ENCODE measurements around the gene KCNAB1. TPM values are rescaled to one million over a fixed set of nuclear protein-coding genes. Genes with fewer than 3 reads are reported as not detected.

The KCNAB1 gene
- total and polyA plus RNA-seq, 12 donors, result 1.4 to 5.0 (median 2.5) TPM

GRCh38 chr3:156371701-156372100, 251.3 kb downstream of the KCNAB1 start:
- intact Hi-C loops (cut with DNase I), result no loop called here
- ATAC-seq, result no peak
- Histone ChIP-seq H3K36me3 (no peaks in the 10 kb centered on the region), H3K27me3 (peaks cover 0 to 6% (median 0%) of the 10 kb centered on the region in 7 donors), H3K4me3 (no peak overlapping the region), H3K27ac (no peak overlapping the region), H3K4me1 (peaks cover 0 to 5% (median 0%) of the 10 kb centered on the region in 9 donors), H3K9me3 (no peaks in the 10 kb centered on the region)
- WGBS, 2 donors, result 94% methylated on average over 6 of the region's 6 CpGs
- DNase-seq, result no peak
- no peak for TF ChIP-seq CTCF (IDR thresholded peaks at IDR 0.05)

- H3K27me3 ChIP-seq, result peaks cover 0 to 6% (median 0%) of the 10 kb centered on the region in 7 donors
- intact Hi-C loops (cut with DNase I), result no loop called here
- DNase-seq, result no peak
- WGBS, 2 donors, result 70 to 81% methylated on average over 1 of the region's 1 CpG
- H3K36me3 ChIP-seq, result no peaks in the 10 kb centered on the region
- no peak overlapping the region for H3K4me3 ChIP-seq
- peaks cover 0 to 5% (median 0%) of the 10 kb centered on the region in 9 donors for H3K4me1 ChIP-seq
- H3K9me3 ChIP-seq, result no peaks in the 10 kb centered on the region
- no peak for TF ChIP-seq CTCF (IDR thresholded peaks at IDR 0.05)
- no peak for ATAC-seq
- H3K27ac ChIP-seq, result no peak overlapping the region
These were observed 252.7 kb downstream of the KCNAB1 start for GRCh38 chr3:156373095-156373494.

GRCh38 chr3:156373654-156374053, 253.3 kb downstream of the KCNAB1 start:
- no peak overlapping the region for H3K4me3 ChIP-seq
- H3K9me3 ChIP-seq, result no peaks in the 10 kb centered on the region
- intact Hi-C loops (cut with DNase I), result no loop called here
- TF ChIP-seq CTCF (IDR thresholded peaks at IDR 0.05), result no peak
- WGBS, 2 donors, result 85 to 100% methylated on average over 2 of the region's 2 CpGs
- ATAC-seq (no peak), DNase-seq (no peak)
- H3K36me3 ChIP-seq, result no peaks in the 10 kb centered on the region
- no peak overlapping the region for H3K27ac ChIP-seq
- H3K4me1 ChIP-seq, result peaks cover 0 to 5% (median 0%) of the 10 kb centered on the region in 9 donors
- H3K27me3 ChIP-seq, result peaks cover 0 to 6% (median 0%) of the 10 kb centered on the region in 7 donors

GRCh38 chr3:156376199-156376598, 255.8 kb downstream of the KCNAB1 start:
- no peaks in the 10 kb centered on the region for H3K36me3 ChIP-seq
- no peaks in the 10 kb centered on the region for H3K9me3 ChIP-seq
- no peak overlapping the region for H3K4me3 ChIP-seq
- DNase-seq (no peak), ATAC-seq (no peak)
- TF ChIP-seq CTCF (IDR thresholded peaks at IDR 0.05), result no peak
- intact Hi-C loops (cut with DNase I), result no loop called here
- peaks cover 0 to 6% (median 0%) of the 10 kb centered on the region in 7 donors for H3K27me3 ChIP-seq
- H3K27ac ChIP-seq, result no peak overlapping the region
- H3K4me1 ChIP-seq, result peaks cover 0 to 5% (median 0%) of the 10 kb centered on the region in 9 donors
